HUES6 (cell line): ENCODE data around the gene FRAS1.
A peak's percentile ranks its signal among the peaks of the same experiment; 100 is the strongest.

Experiments used
- H3K27ac ChIP-seq: 2 replicates; pipeline ENCODE4 v1.7.0; 2013; ENCODE audit warnings: low read depth, mild to moderate bottlenecking, low read length, inconsistent platforms
- H3K27me3 ChIP-seq: 2 replicates; pipeline ENCODE4 v1.6.1; 2013; ENCODE audit warnings: low read length; ENCODE audit not compliant: control insufficient read depth, insufficient read depth
- H3K36me3 ChIP-seq: 2 replicates; pipeline ENCODE4 v1.6.1; 2013; ENCODE audit warnings: low read length; ENCODE audit not compliant: control insufficient read depth, insufficient read depth
- H3K4me1 ChIP-seq: 2 replicates; pipeline ENCODE4 v1.6.1; 2013; ENCODE audit warnings: low read length; ENCODE audit not compliant: control insufficient read depth, insufficient read depth
- H3K4me3 ChIP-seq: 2 replicates; pipeline ENCODE4 v1.5.1; 2013; ENCODE audit warnings: low read depth, low read length
- H3K9ac ChIP-seq: one replicate; pipeline ENCODE4 v1.6.1; 2013; ENCODE audit warnings: mild to moderate bottlenecking, low read length
- H3K9me3 ChIP-seq: 2 replicates; pipeline ENCODE4 v1.6.1; 2013; ENCODE audit warnings: low read depth, low read length; ENCODE audit not compliant: control insufficient read depth, insufficient read depth

FRAS1 gene

GRCh38 chr4:78217557-78217956, 160.4 kb downstream of the FRAS1 start:
- no peak overlapping the region for H3K27ac ChIP-seq
- H3K4me1 ChIP-seq = peaks cover 20% of the 10 kb centered on the region
- no peak overlapping the region for H3K4me3 ChIP-seq
- no peak overlapping the region for H3K9ac ChIP-seq
- no peaks in the 10 kb centered on the region for H3K9me3 ChIP-seq
- no peaks in the 10 kb centered on the region for H3K36me3 ChIP-seq
- H3K27me3 ChIP-seq = no peaks in the 10 kb centered on the region

- no peak overlapping the region for H3K9ac ChIP-seq
- no peaks in the 10 kb centered on the region for H3K9me3 ChIP-seq
- H3K4me3 ChIP-seq = no peak overlapping the region
- H3K36me3 ChIP-seq = no peaks in the 10 kb centered on the region
- no peaks in the 10 kb centered on the region for H3K27me3 ChIP-seq
- no peak overlapping the region for H3K27ac ChIP-seq
- peaks cover 27% of the 10 kb centered on the region for H3K4me1 ChIP-seq
Measured at GRCh38 chr4:78218260-78218659, 161.1 kb downstream of the FRAS1 start.

- peaks cover 27% of the 10 kb centered on the region for H3K4me1 ChIP-seq
Measured at GRCh38 chr4:78219825-78220224, 162.7 kb downstream of the FRAS1 start.

GRCh38 chr4:78220283-78220682, 163.2 kb downstream of the FRAS1 start:
- H3K27me3 ChIP-seq = no peaks in the 10 kb centered on the region
- no peak overlapping the region for H3K27ac ChIP-seq
- H3K36me3 ChIP-seq = no peaks in the 10 kb centered on the region
- peaks cover 27% of the 10 kb centered on the region for H3K4me1 ChIP-seq
- H3K9ac ChIP-seq = no peak overlapping the region
- H3K4me3 ChIP-seq = no peak overlapping the region
- H3K9me3 ChIP-seq = no peaks in the 10 kb centered on the region

More at GRCh38 chr4:78219825-78220224, 162.7 kb downstream of the FRAS1 start:
- Histone ChIP-seq H3K27ac (no peak overlapping the region), H3K4me3 (no peak overlapping the region), H3K36me3 (no peaks in the 10 kb centered on the region), H3K9me3 (no peaks in the 10 kb centered on the region), H3K9ac (no peak overlapping the region), H3K27me3 (no peaks in the 10 kb centered on the region)

GRCh38 chr4:78222575-78223186, 165.6 kb downstream of the FRAS1 start:
- Histone ChIP-seq H3K9ac (no peak overlapping the region), H3K9me3 (no peaks in the 10 kb centered on the region; the same call in 1 of the 2 replicates), H3K36me3 (no peaks in the 10 kb centered on the region), H3K27me3 (no peaks in the 10 kb centered on the region), H3K4me3 (peak overlapping the region; percentile 20; the same call in 1 of the 2 replicates), H3K4me1 (peaks cover 19% of the 10 kb centered on the region), H3K27ac (no peak overlapping the region)

- Histone ChIP-seq H3K36me3 (no peaks in the 10 kb centered on the region), H3K4me1 (peaks cover 32% of the 10 kb centered on the region), H3K27ac (no peak overlapping the region), H3K4me3 (no peak overlapping the region), H3K9me3 (no peaks in the 10 kb centered on the region; the same call in 1 of the 2 replicates), H3K27me3 (no peaks in the 10 kb centered on the region), H3K9ac (no peak overlapping the region)
Measured at GRCh38 chr4:78225236-78225635, 168.1 kb downstream of the FRAS1 start.

GRCh38 chr4:78226279-78226678, 169.2 kb downstream of the FRAS1 start:
- Histone ChIP-seq H3K27ac (no peak overlapping the region), H3K4me1 (peaks cover 32% of the 10 kb centered on the region), H3K9ac (no peak overlapping the region), H3K36me3 (no peaks in the 10 kb centered on the region), H3K4me3 (no peak overlapping the region), H3K27me3 (no peaks in the 10 kb centered on the region), H3K9me3 (no peaks in the 10 kb centered on the region; the same call in 1 of the 2 replicates)

GRCh38 chr4:78227411-78228057, 170.4 kb downstream of the FRAS1 start:
- Histone ChIP-seq H3K27ac (no peak overlapping the region), H3K27me3 (no peaks in the 10 kb centered on the region), H3K9ac (no peak overlapping the region), H3K4me1 (peaks cover 21% of the 10 kb centered on the region), H3K9me3 (no peaks in the 10 kb centered on the region; the same call in 1 of the 2 replicates), H3K4me3 (no peak overlapping the region), H3K36me3 (no peaks in the 10 kb centered on the region)

GRCh38 chr4:78235800-78236199, 178.7 kb downstream of the FRAS1 start:
- Histone ChIP-seq H3K27me3 (no peaks in the 10 kb centered on the region), H3K4me1 (peaks cover 5% of the 10 kb centered on the region; the same call in 1 of the 2 replicates), H3K9ac (no peak overlapping the region), H3K9me3 (no peaks in the 10 kb centered on the region), H3K4me3 (no peak overlapping the region), H3K27ac (no peak overlapping the region), H3K36me3 (no peaks in the 10 kb centered on the region)

GRCh38 chr4:78237360-78237759, 180.2 kb downstream of the FRAS1 start:
- Histone ChIP-seq H3K27me3 (no peaks in the 10 kb centered on the region), H3K4me3 (no peak overlapping the region), H3K36me3 (no peaks in the 10 kb centered on the region), H3K9me3 (no peaks in the 10 kb centered on the region), H3K27ac (no peak overlapping the region), H3K4me1 (peaks cover 5% of the 10 kb centered on the region; the same call in 1 of the 2 replicates), H3K9ac (no peak overlapping the region)

GRCh38 chr4:78242071-78242470, 184.9 kb downstream of the FRAS1 start:
- no peak overlapping the region for H3K27ac ChIP-seq
- no peaks in the 10 kb centered on the region for H3K9me3 ChIP-seq
- H3K27me3 ChIP-seq = no peaks in the 10 kb centered on the region
- no peak overlapping the region for H3K4me3 ChIP-seq
- H3K36me3 ChIP-seq = no peaks in the 10 kb centered on the region
- no peak overlapping the region for H3K9ac ChIP-seq
- peaks cover 8% of the 10 kb centered on the region for H3K4me1 ChIP-seq
